Measurements from ENCODE around the gene UBR1. TPM values are rescaled to one million over a fixed set of nuclear protein-coding genes. Genes with fewer than 3 reads are reported as not detected.

The UBR1 gene
- total RNA-seq, 1 experiment from 2014 or later = 18.9 TPM

GRCh38 chr15:42919799-42920518 is 185.9 kb downstream of the UBR1 start (continued):
- no peak; the same call in 1 of the 2 replicates for TF ChIP-seq ARID4B (CRISPR knock-in tag; IDR thresholded peaks at IDR 0.05; ENCODE audit: borderline replicate concordance)
- no peak for TF ChIP-seq HMGA2 (CRISPR knock-in tag; IDR thresholded peaks at IDR 0.05)
- TF ChIP-seq MAX (CRISPR knock-in tag; IDR thresholded peaks at IDR 0.05) = 0 out of 2 replicates have a peak, but pooled peaks have one; percentile 3

GRCh38 chr15:42919308-42919707 is 186.5 kb downstream of the UBR1 start:
- ATAC-seq (no peak), DNase-seq (ENCODE audit: low spot score) (no peak)
- Mint-ChIP-seq H3K27me3 (ENCODE audit: low read depth) (peaks cover 15% of the 10 kb centered on the region), H3K4me1 (peaks cover 14% of the 10 kb centered on the region), H3K9me3 (peaks cover 4% of the 10 kb centered on the region; the same call in 1 of the 2 replicates), H3K4me3 (peak overlapping the region; percentile 98), H3K36me3 (no peaks in the 10 kb centered on the region), H3K27ac (no peak overlapping the region)
- CTCF ChIA-PET = no interaction called here
- POLR2A ChIA-PET = no interaction called here
- TF ChIP-seq, protein P1, sequence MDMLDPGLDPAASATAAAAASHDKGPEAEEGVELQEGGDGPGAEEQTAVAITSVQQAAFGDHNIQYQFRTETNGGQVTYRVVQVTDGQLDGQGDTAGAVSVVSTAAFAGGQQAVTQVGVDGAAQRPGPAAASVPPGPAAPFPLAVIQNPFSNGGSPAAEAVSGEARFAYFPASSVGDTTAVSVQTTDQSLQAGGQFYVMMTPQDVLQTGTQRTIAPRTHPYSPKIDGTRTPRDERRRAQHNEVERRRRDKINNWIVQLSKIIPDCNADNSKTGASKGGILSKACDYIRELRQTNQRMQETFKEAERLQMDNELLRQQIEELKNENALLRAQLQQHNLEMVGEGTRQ (CRISPR knock-in tag; IDR thresholded peaks at IDR 0.05) = no peak
- TF ChIP-seq ATF1 (CRISPR knock-in tag; IDR thresholded peaks at IDR 0.05) (no peak), ZNF671 (CRISPR knock-in tag; IDR thresholded peaks at IDR 0.05) (no peak), JAZF1 (CRISPR knock-in tag; IDR thresholded peaks at IDR 0.05) (no peak)

GRCh38 chr15:42918047-42918446 is 187.8 kb downstream of the UBR1 start:
- no peaks in the 10 kb centered on the region for H3K9me3 Mint-ChIP-seq
- CTCF ChIA-PET = interaction anchor here (1.6 to 1.9 kb wide), 2 partner anchors 8 to 117 kb away, joined by 5 to 6 read pairs; no protein-coding TSS in a partner anchor
- POLR2A ChIA-PET = no interaction called here
- ATAC-seq (no peak), DNase-seq (ENCODE audit: low spot score) (no peak)
- H3K27ac Mint-ChIP-seq = no peak overlapping the region
- no peaks in the 10 kb centered on the region for H3K36me3 Mint-ChIP-seq
- H3K27me3 Mint-ChIP-seq (ENCODE audit: low read depth) = peaks cover 15% of the 10 kb centered on the region
- no peak overlapping the region for H3K4me3 Mint-ChIP-seq
- peaks cover 14% of the 10 kb centered on the region for H3K4me1 Mint-ChIP-seq
- TF ChIP-seq ZNF396 (CRISPR knock-in tag; IDR thresholded peaks at IDR 0.05; ENCODE audit: borderline replicate concordance) = no peak
- no peak for TF ChIP-seq ERG (CRISPR knock-in tag; IDR thresholded peaks at IDR 0.05)
- no peak for TF ChIP-seq CREB1 (CRISPR knock-in tag; IDR thresholded peaks at IDR 0.05)
- no peak for TF ChIP-seq NR1H2 (CRISPR knock-in tag; IDR thresholded peaks at IDR 0.05)
- no peak for TF ChIP-seq MYBL2 (CRISPR knock-in tag; IDR thresholded peaks at IDR 0.05)
- TF ChIP-seq NR2C2 (CRISPR knock-in tag; IDR thresholded peaks at IDR 0.05) = no peak
- no peak for TF ChIP-seq ARID4B (CRISPR knock-in tag; IDR thresholded peaks at IDR 0.05; ENCODE audit: borderline replicate concordance)
- no peak for TF ChIP-seq ZNF416 (CRISPR knock-in tag; IDR thresholded peaks at IDR 0.05)
- TF ChIP-seq, protein P2, sequence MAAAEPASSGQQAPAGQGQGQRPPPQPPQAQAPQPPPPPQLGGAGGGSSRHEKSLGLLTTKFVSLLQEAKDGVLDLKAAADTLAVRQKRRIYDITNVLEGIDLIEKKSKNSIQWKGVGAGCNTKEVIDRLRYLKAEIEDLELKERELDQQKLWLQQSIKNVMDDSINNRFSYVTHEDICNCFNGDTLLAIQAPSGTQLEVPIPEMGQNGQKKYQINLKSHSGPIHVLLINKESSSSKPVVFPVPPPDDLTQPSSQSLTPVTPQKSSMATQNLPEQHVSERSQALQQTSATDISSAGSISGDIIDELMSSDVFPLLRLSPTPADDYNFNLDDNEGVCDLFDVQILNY (CRISPR knock-in tag; IDR thresholded peaks at IDR 0.05) = no peak
- TF ChIP-seq MXD4 (CRISPR knock-in tag; IDR thresholded peaks at IDR 0.05; ENCODE audit: borderline replicate concordance) = no peak
- no peak for TF ChIP-seq ESRRA (CRISPR knock-in tag; IDR thresholded peaks at IDR 0.05; ENCODE audit: borderline replicate concordance)
- TF ChIP-seq, protein P3, sequence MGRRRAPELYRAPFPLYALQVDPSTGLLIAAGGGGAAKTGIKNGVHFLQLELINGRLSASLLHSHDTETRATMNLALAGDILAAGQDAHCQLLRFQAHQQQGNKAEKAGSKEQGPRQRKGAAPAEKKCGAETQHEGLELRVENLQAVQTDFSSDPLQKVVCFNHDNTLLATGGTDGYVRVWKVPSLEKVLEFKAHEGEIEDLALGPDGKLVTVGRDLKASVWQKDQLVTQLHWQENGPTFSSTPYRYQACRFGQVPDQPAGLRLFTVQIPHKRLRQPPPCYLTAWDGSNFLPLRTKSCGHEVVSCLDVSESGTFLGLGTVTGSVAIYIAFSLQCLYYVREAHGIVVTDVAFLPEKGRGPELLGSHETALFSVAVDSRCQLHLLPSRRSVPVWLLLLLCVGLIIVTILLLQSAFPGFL (CRISPR knock-in tag; IDR thresholded peaks at IDR 0.05; ENCODE audit: borderline replicate concordance) = no peak
